Measurements from ENCODE around the gene PPIP5K1.

DNA sequence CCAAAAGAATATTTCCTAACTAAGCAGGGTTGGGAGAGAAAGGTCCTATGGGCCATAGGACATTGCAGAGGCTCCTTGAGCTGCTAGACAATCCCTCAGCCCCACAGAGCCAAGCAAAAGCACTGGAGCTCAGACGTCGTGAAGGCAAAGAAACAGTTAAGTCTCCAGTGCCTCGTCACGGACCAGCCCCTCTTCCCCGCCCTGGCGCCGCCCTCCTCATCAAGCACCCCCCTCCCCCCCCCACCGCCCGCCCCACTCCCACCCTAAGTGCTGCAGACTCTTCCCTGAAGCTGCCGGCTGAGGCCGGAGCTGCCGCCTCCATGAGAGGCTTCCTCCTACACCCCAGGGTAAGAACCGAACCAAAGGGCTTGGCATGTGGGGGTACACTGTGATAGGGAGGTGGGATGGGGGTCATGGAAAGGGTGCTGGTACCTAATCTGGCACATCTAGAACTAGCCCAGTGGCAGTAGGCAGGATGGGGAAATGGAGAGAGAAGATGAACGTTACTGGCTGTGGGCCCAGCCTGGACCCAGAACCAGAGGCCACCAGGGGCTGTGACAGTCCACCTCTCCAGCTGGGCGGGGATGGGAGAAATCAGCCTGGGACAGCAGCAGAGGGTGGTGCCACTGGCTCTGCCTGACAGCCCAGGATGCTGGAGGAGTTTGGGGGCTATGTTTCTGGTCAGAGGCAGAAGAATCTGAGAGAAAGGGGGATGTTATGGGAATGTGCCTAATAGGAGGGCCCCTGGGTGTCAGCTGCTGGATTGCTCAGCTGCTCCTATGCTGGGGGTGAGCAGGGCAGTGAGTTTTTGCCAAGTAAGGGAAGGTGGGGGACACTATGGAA is 72.4 kb downstream of the PPIP5K1 start, which contains the start of gene MAP1A:
- TF ChIP-seq TAF1 (IDR thresholded peaks at IDR 0.05; ENCODE audit: low read depth) (no peak), EP300 (IDR thresholded peaks at IDR 0.05; ENCODE audit: borderline replicate concordance) (no peak), RAD21 (IDR thresholded peaks at IDR 0.05; ENCODE audit: low read depth) (no peak), NFIC (IDR thresholded peaks at IDR 0.05) (no peak)
- TF ChIP-seq, protein P1, sequence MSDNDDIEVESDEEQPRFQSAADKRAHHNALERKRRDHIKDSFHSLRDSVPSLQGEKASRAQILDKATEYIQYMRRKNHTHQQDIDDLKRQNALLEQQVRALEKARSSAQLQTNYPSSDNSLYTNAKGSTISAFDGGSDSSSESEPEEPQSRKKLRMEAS (IDR thresholded peaks at IDR 0.05): no peak
- TF ChIP-seq, protein P2, sequence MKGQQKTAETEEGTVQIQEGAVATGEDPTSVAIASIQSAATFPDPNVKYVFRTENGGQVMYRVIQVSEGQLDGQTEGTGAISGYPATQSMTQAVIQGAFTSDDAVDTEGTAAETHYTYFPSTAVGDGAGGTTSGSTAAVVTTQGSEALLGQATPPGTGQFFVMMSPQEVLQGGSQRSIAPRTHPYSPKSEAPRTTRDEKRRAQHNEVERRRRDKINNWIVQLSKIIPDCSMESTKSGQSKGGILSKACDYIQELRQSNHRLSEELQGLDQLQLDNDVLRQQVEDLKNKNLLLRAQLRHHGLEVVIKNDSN (IDR thresholded peaks at IDR 0.05): no peak

Measured in Ishikawa (cell line).